ELF-1 (cell line): ENCODE measurements around the gene EPB41L2.

ENCODE experiments used
- DNase-seq: peaks from one replicate; pipeline ENCODE4 v3.0.0-alpha.2; 2016; ENCODE audit warnings: low read depth, low spot score

EPB41L2 gene

DNA sequence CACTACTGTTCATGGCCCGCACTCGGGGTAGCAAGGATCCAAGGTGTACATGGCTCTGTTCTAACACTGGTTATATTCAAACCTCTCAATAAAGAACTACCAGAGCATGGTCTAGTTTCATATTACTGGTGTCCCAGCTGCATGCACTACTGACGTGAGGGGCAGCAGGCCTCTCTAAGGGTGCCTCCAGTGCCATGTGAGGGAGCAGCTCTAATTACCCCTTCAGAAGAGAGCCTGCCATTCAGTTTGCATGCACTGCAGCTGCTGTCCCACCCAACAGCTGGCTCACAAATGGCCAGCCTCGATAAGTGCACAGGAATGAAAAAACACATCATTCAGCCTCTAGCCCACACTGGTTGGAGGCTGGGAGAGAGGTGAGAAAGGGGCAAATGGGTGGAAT lies 150.6 kb downstream of the EPB41L2 start:
- DNase-seq = no peak

DNA sequence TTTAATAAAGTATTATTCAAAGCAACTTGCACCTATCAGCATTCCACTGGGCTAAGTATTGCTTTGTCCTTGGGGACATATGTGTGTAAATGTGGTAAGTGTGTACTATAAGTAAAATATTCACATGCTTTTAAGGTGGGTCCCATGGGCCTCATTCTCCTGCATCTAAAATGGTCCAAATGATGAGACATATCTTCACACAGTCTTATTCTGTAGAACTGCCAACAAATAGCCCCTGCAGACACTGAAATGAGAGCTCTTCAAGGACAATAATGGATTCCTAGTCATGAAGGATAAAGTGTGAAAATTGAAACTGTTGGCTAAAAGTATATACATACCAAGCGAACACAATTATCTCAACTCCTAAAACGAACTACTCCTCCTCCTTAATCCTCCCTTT lies 154.1 kb downstream of the EPB41L2 start:
- DNase-seq = no peak

DNA sequence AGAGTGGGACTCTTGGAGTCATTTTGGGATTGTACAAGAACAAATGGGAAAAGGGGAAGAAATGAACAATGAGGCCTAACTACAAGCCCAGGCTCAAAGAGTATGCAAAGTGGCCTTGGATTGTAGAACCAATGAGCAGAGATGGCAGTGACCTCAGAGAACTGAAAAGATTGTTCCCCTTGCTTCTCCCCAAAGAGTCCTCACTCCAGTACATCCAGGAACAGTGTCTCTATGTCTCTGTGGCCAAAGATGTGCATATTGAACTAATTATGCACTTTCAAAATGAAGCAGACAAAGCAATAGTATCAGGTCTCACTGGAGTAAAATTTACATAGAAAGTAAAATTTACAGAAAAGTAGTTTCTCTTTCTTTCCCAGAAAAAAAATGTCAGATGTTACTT lies 154.9 kb downstream of the EPB41L2 start:
- DNase-seq = no peak

DNA sequence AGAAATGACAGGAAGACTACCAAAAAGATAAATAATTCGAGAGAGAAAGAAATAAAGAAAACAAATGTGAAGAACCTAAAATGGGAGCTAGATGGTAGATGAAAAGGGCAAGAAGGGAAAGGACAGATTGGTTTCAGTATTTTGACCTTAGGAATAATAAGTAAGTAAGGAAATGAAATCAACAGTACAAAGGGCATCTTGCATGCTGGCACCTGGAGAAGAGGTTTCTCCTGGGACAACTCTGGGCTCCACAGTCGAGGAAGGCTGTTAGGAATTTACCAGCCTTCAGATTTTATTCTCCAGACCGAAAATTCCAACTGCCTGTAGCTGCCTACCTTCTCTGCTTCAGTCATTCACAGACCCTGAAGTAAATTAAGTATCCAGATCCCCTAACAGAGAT lies 155.4 kb downstream of the EPB41L2 start:
- DNase-seq = no peak

DNA sequence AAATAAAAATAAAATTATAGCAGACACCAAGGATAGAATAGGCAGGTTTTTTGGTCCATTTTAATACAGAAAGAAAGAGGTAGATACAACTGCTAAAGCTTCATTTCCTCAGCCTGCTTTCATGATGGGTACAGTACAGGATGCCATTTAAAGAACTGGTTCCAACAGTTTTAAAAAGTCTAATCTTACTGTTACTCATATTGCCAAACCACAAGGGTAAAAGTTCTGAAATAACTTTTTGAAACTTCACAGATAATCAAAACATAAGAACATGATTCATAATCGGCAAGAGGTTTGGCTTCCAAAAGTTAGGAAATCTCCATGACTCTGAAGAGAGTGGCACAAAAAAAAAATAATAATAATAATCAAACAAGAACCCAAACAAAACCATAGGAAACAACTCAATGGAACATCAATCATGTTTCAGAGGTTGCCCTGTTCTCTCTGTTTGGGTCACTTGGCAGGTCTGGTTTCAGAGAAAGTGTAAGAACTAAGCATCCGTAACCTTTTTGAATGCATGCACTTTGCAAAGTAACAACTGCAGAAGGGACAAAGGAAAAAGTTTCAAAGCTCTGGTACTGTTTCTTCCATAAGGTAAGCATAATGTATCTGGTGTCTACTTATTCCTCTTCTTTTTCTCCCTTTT lies 156.2 kb downstream of the EPB41L2 start:
- DNase-seq = no peak

DNA sequence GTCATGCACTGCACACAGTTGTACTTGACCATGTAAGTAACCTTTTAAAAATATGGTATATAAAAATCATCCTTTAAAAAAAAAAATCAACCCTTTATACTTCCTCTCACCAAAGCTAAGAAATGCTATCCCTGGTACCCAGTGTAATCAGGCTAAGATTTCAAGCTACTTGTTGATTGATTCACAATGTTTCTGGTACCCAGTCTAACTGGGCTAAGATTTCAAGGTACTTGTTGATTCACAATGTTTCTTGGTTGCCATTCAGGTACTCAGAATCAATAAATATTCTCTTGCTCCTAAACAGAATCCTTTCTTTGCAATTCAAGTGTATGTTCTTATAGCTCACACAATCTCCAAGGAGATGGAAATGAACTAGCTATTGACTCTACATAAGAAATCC lies 159.4 kb downstream of the EPB41L2 start:
- no peak for DNase-seq

DNA sequence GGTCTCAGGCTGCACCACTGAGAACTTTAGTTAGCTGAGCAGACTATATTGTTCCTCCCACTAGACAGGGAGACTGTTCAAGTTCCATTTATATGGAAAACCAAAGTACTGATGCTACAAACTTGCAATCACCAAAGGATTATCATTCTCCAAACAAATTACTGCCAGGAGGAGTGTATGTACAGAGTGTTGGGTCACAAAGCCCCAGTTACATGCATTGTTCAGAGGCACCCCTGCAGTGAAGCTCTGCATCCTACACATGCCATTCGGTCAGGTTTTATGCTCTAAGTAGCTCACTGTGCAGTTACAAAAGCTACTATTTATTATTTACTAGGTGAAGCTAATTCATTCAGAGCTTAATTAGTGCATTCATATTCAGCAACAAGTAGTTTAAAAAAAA lies 160.0 kb downstream of the EPB41L2 start:
- DNase-seq = no peak

DNA sequence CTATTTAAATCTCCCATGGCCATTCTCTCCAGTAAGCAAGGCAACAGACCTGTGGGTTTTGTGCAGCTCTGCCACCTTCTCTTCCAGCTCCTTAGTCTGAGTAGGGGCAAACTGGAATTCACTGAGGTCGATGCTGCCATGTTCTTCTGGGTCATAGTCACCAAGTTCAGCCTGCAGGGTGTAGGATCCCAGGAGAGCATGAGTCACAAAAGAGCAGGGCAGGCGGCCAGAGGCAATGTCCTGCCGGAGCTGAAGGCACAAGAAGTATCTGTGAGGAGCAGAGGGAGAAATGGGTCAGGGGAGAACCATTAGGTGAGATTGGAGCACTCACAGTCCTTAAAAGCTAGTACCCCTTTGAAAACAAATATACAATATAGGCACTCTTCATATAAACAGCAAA lies 162.1 kb downstream of the EPB41L2 start:
- DNase-seq = peak; percentile 23

DNA sequence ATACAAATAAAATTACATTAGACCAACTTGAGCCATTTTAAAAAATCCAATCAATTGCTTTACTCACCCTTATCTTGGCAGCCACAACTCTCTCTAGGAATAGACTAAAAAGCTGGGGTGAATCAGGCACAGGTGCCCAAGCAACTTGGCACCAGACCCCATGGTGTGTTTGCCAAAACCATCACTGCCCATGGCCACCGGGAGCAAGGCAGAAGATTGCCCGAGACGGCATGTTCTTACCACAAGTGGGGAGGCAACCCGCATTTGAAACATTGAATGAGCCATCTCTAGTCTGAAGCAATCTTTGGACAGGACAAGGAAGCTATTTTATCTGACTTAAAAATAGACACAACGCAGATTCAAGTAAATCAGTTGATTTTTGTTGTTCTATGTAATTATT lies 166.8 kb downstream of the EPB41L2 start:
- DNase-seq = no peak

DNA sequence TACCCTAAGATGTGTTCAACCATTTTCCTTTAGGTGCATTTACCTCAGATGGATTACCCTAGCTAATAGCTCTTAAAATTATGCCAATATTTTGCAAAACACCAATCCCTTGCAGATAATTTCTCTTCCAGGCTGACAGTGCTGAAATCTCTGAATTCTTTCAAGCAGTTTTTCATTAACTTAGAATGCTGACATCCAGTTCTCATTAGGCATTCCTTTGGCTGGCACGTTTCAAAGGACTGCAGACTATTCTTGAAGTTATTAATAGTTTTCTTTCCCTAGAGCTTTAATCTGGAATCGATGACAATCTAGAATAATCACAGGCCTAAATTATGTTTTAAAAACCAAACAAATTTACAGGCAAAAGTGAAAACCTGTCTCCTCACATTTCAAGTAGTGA lies 167.5 kb downstream of the EPB41L2 start:
- DNase-seq = no peak

DNA sequence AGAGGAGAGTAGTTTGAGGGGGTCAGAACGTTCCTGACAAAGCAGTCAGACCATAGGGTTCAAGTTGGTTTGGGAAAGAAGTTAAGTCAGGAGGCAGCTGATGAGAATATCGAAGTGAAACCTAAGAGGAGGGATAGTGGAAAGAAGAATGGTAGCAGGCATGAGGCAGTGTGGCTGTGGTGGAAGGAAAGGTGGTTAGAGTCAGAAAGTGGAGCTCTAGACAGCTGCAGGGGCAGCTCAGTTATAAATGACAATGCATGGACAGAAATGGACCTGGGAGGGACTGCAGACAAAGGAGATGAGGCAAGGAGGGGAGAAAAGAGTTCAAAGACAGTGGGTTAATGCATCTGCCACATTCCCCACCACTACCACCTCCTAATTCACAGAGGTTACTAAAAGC lies 169.3 kb downstream of the EPB41L2 start:
- DNase-seq = no peak

DNA sequence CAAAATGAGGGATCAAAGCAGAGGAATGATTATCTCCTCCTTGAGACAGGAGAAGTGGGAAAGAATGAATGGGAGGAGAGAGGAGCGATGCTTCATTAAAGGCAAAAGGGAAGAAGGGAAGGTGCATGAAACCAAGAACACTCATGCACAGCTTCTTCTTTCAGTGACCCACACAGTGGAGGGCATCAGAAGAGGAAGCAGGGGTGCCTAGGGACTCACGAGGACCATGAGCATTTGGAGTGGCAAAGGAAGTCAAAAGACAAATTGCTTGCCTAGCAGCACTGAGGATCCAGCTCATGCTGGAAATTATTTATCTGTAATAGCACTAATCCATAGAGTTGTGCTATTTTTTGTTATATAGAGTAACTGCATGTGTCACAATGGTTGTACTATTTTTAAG lies 169.8 kb downstream of the EPB41L2 start:
- DNase-seq = no peak

DNA sequence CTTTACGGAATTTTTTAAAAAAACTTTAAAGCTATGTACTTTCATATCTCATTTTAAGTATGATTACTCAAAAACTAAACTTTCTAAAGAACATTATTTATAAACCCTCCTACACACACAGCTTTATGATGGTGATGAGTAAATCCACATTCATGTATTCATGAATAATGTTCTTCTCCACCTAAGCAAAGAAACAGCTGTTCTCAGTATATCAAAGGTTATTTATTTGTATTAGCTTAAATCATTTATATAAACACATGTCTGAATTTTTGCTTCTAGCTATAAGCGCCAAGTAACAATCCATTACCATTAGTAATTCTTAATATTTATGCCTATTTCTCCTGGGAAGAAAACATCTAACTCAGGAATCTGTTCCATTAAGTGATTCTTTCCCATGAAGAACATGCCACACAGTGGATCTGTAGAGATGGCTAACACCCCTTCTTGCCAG lies 172.5 kb downstream of the EPB41L2 start:
- no peak for DNase-seq

DNA sequence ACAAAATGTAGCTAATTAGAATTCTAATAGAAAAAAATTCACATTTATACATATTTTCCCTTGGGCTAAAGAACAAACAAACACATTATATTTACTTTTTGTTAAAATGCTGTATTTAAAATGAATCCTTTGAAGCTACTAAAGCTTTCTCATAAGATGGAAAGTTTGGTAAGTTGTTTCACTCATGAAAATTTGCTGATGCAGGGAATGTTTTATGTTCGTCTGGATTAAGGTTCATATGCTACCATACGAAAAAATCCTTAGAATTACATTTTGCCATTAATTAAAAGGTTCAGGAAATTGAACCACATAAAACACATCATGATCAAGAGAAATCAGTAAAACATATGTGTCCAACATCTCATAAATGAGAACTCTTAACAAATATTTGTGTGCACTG lies 173.6 kb downstream of the EPB41L2 start:
- no peak for DNase-seq

DNA sequence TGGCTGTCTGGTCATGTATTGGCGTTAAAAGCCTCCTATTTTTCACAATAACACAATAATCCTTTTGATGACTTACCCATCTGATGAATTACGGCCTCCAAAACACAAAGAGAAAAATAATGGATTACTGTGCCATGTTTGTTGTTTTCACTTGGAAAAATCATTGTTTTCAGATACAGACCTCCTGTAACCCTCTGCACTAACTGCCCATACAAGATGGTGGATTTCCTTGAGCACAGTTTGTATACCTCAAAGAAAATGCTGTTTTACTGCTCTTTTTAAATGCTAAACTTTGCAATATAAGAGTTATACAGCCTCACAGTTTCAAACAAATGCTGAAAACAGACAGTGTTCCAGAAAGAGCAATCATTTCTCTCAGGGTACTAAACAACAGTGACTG lies 174.8 kb downstream of the EPB41L2 start:
- DNase-seq = no peak

DNA sequence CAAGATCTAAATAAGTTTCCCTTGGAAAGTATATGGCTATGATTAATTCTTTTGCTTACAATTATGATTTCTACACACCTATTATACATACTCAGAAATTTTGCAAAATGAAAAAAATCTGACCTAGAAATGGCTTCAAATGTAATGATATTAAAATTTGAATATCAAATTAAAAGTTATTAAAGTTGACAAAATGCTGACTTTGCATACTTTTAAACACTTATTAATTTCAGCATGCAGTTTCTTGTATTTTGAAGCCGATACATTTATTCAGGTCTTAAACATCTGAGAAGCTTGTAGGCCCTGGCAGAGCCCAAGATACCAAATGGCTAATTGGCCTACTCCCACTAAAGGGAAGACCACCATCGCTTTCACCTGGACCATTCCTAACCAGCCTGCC lies 176.1 kb downstream of the EPB41L2 start:
- no peak for DNase-seq

DNA sequence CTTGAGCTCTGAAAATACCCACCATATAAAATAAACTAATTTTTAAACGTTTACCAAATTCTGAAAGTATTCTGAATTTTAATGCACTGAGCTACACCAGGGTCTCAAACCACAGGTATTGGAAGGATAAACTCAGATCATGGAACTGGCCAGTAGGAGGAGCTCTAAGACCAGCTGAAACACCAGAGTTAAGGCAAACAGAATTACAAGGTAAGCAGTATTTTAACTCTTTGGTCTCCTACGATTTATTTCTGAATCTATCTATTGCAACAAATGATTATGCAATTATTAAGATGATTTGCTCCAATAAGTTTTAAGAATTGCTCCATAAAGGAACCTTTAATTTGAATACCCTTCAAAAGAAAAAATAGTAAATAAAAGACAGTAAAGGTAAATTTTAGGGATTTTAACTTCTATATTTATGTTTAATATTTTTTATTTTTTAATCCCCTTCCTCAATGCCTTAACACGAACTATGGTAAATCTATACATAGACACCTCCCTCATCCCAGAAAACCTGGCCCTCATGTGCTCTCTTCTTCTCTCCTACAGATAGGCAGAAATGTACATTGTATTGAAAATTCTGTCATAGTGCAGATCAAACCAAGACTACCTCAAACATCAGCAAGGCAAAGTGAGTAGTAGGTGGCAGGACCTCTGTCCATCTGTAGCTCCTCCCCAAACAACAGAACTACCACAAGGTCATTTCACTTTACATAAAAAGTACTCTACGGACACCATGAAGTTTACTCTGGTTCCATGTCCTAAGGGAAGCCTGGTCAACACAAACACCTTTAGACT lies 177.5 kb downstream of the EPB41L2 start:
- DNase-seq = peak; percentile 66

DNA sequence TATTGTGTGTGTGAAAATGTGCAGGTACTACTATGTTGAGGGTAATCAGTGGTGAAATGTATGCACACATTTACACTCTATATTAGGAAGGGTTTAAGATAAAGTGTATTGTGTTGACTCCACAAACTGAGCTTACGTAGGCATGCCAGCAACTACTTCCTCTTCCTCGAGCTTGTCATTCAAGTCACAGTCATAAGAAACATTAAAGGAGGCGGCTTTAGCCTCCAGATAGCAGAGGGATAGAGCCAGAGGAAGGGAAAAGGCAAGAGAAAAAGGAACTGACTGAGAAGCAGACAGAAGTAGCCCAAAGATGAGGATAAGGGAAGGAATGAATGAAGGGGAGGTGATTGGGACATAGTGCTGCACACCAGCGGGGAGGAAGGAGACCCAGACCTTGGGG lies 180.7 kb downstream of the EPB41L2 start:
- no peak for DNase-seq

DNA sequence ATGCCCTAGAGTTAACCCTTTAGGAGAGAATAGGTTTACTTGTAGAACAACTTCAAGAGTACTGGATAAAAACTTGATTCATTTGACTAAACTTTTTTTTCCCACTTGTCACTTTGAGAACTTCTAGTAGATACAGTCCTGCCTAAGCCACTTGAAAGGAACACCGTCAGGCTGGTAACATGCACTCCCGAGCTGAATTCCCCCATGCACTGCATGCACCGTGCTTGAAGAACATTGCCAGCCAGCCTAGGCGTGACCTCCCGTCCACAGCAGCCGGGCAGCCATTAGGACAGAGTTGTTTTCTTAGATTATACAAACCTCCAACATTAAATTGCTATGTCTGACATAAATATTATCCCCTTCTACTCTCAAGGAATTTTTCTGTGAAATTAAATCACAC lies 183.2 kb downstream of the EPB41L2 start:
- no peak for DNase-seq

DNA sequence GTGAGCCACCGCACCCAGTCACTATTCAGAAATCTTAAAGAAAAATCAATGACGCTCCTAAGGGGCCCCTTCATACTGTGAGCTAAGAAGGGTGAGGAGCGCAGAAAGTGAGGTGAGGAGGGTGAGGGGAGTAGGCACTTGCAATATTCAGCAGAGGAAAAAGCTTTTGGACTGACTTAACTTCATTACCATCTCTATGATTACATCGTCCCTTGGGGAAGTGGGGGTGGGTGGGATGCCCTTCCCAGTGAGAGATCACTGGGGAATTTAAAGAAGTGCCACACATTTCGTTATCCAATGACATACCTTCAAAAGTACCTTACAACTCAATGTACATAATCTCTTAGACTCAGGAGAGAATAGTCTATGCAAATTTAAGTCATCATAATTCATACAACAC lies 189.3 kb downstream of the EPB41L2 start:
- no peak for DNase-seq

DNA sequence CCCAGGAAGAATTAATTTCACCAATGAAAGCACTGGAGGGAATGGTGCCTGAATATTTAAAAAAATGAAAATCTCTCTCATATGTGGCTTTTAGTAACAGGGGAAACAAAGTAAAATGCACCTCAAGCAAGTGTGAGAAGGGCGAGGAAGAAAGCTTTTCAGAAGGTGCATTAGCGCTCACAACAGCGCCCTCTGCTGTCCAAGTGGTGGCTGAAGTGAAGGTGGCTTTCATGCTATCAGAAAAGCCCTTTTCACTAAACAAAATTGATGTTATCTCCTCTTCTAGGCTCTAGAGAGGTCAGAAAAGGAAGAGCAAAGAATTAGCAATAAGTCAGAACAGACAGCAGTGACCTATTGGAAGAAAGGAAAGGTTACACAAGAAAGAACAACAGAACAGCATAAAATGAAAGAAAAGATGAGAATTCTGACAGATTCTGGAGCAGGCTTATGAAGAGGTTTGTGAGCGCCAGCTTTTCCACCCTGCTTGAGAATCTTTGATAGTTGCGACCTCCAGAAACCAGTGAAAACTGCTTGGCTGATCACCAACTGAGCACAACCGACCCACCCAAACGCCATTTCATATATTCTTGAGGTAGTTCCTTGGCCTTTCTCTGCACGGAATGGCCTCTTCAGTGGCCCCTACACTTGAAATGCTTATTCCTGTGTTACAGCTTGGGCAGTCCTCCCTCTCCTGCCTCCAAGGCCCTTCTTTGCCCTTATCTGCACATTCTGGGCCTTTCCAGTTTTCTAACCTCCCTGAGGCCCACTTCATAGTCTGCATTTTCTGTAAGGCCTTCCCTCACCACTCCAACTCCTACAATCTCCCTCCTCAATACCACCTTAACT lies 190.6 kb downstream of the EPB41L2 start:
- peak; percentile 72 for DNase-seq

DNA sequence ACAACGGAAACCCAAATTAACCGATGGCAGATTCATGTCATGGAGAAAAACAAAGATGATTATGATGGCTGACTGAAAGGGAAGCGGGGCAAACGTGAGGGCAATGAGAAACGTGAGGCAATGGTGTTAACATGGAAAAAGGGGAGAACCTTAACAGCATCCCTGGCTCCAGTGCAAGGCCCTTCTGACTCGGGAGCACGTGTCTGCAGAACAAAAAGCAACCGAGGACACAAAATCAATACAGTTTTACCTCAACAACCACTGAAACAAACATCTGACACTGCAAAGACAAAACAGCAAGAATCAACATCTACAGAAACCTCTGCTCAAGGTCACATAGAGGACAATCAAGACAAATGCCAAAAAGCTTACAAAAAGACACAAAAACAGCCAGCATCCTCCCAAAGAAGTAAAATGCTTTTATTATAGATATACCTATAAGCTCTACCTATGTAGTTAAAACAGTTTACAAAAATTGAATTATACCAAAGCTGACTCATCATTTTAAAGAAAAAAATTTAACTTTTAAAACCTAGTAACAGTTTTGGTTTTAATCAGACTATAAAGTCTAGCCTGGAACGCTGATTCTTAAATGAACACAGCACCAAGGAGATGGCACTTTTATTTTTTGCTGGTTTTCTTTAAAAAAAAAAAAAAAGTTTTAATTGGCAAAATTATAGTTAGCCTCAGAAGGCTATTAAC lies 192.7 kb downstream of the EPB41L2 start:
- DNase-seq = no peak
